HCT116 (cell line): ENCODE data around the gene ZDHHC1. TPM values are rescaled to one million over a fixed set of nuclear protein-coding genes. Genes with fewer than 3 reads are reported as not detected.

Source experiments
- ATAC-seq: fragments of 200-7000 bp; cut with Tn5 transposase; 2 replicates; pipeline ENCODE4 v1.9.1; 2020; ENCODE audit warnings: mild to moderate bottlenecking, moderate library complexity
- BruUV-seq: library from RNA; stranded (reverse); fragments of 400-500 nt; replicated peaks from 2 replicates; lab custom pipeline; 2021; lab: Mats Ljungman, UMichigan
- CTCF ChIA-PET: fragments of 300-600 bp; sonication (Branson Sonifier 250); formaldehyde crosslinking; loops from one replicate; lab custom pipeline; 2021; ENCODE audit warnings: antibody characterized with exemption; lab: Charles Lee
- POLR2A ChIA-PET: fragments of 300-600, 350-600 bp; sonication (Branson Sonifier 250); formaldehyde crosslinking; loops from one replicate; lab custom pipeline; 2021; ENCODE audit warnings: antibody characterized with exemption; lab: Charles Lee
- RAD21 ChIA-PET, 2 experiments: fragments of 300-600 bp; sonication (Branson Sonifier 250); formaldehyde crosslinking; loops; one replicate each; lab custom pipeline; 2023; ENCODE audit warnings: low total read pairs in 2 of 2; ENCODE audit not compliant: uncharacterized antibody in 2 of 2, unreplicated experiment in 2 of 2, low non-redundant PET in 1 of 2; lab: Charles Lee
- DNase-seq: peaks from one replicate; pipeline ENCODE4 v3.0.0-alpha.2; 2010; ENCODE audit warnings: low read depth, low spot score
- H2AFZ ChIP-seq: fragments of 200-600 bp; shearing (Covaris generic), sonication (generic); 2 replicates; pipeline ENCODE4 v1.6.1; 2017; ENCODE audit warnings: low read depth, mixed run types, mixed read lengths, antibody characterized with exemption, low read length; ENCODE audit not compliant: poor library complexity, severe bottlenecking
- H3K27ac ChIP-seq: 2 replicates; pipeline ENCODE4 v1.5.1; 2012; ENCODE audit warnings: low read depth, low read length
- H3K27me3 ChIP-seq: fragments of 200-600 bp; sonication (generic); 2 replicates; pipeline ENCODE4 v1.6.1; 2016; ENCODE audit warnings: mixed run types, low read length, mixed read lengths; ENCODE audit not compliant: insufficient read depth
- H3K36me3 ChIP-seq, 2 experiments: fragments of 200-500 bp in 1 of 2; fragments of 200-600 bp in 1 of 2; sonication (Bioruptor generic) in 1 of 2; sonication (generic) in 1 of 2; 2 replicates each; pipeline versions ENCODE4 v1.5.1 to v1.6.1; 2014 to 2016; ENCODE audit warnings: low read length in 2 of 2, inconsistent platforms in 1 of 2, mixed read lengths in 1 of 2, mixed run types in 1 of 2; ENCODE audit not compliant: insufficient read depth in 2 of 2, control insufficient read depth in 1 of 2
- H3K4me1 ChIP-seq, 2 experiments: fragments of 200-600 bp in 1 of 2; sonication (generic) in 1 of 2; 2 replicates each; pipeline versions ENCODE4 v1.5.1 to v1.6.1; 2012 to 2017; ENCODE audit warnings: low read length in 2 of 2, inconsistent platforms in 1 of 2, mild to moderate bottlenecking in 1 of 2, mixed read lengths in 1 of 2, mixed run types in 1 of 2, moderate library complexity in 1 of 2; ENCODE audit not compliant: insufficient read depth in 2 of 2, control insufficient read depth in 1 of 2
- H3K4me2 ChIP-seq: fragments of 200-600 bp; sonication (generic); 2 replicates; pipeline ENCODE4 v1.6.1; 2017; ENCODE audit warnings: mixed run types, low read length, mixed read lengths
- H3K4me3 ChIP-seq, 2 experiments: fragments of 200-600 bp in 1 of 2; sonication (generic) in 1 of 2; replicated peaks in 1 of 2; 2 replicates each; pipeline ENCODE4 v1.5.1; 2011 to 2016; ENCODE audit warnings: low read length in 2 of 2, control low read depth in 1 of 2, low read depth in 1 of 2, mild to moderate bottlenecking in 1 of 2, mixed read lengths in 1 of 2, mixed run types in 1 of 2
- H3K79me2 ChIP-seq: fragments of 200-600 bp; sonication (generic); 2 replicates; pipeline ENCODE4 v1.6.1; 2017; ENCODE audit warnings: mild to moderate bottlenecking, mixed run types, low read length, moderate library complexity, mixed read lengths; ENCODE audit not compliant: insufficient read depth
- H3K9ac ChIP-seq: fragments of 200-600 bp; sonication (generic); 2 replicates; pipeline ENCODE4 v1.6.1; 2016; ENCODE audit warnings: low read length, mixed read lengths
- H3K9me2 ChIP-seq: fragments of 200-600 bp; sonication (generic), shearing (Covaris generic); 2 replicates; pipeline ENCODE4 v1.6.1; 2017; ENCODE audit warnings: mixed run types, mild to moderate bottlenecking, moderate library complexity; ENCODE audit not compliant: insufficient read depth
- H3K9me3 ChIP-seq, 2 experiments: fragments of 200-500 bp in 1 of 2; fragments of 200-600 bp in 1 of 2; sonication (Bioruptor generic) in 1 of 2; sonication (generic) in 1 of 2; 2 replicates each; pipeline ENCODE4 v1.6.1; 2014 to 2017; ENCODE audit warnings: low read length in 2 of 2, mixed read lengths in 2 of 2, inconsistent platforms in 1 of 2, low read depth in 1 of 2, mild to moderate bottlenecking in 1 of 2, mixed run types in 1 of 2, moderate library complexity in 1 of 2; ENCODE audit not compliant: control insufficient read depth in 1 of 2, insufficient read depth in 1 of 2
- H4K20me1 ChIP-seq: fragments of 200-600 bp; sonication (generic), shearing (Covaris generic); 2 replicates; pipeline ENCODE4 v1.6.1; 2017; ENCODE audit warnings: mixed run types, mild to moderate bottlenecking, moderate library complexity; ENCODE audit not compliant: insufficient read depth
- CBX3 ChIP-seq: IDR thresholded peaks from 2 replicates; pipeline ENCODE4 v1.6.1; 2012; ENCODE audit warnings: low read depth
- CEBPB ChIP-seq: IDR thresholded peaks from 2 replicates; pipeline ENCODE4 v1.6.1; 2012; ENCODE audit warnings: low read depth
- EGR1 ChIP-seq: IDR thresholded peaks from 2 replicates; pipeline ENCODE4 v1.6.1; 2012; ENCODE audit warnings: low read depth
- ELF1 ChIP-seq: IDR thresholded peaks from 2 replicates; pipeline ENCODE4 v1.6.1; 2012; ENCODE audit warnings: low read depth, borderline replicate concordance
- EZH2 ChIP-seq: fragments of 200-600 bp; sonication (generic); IDR thresholded peaks from 2 replicates; pipeline ENCODE4 v1.6.1; 2017; ENCODE audit warnings: antibody characterized with exemption, mixed run types
- JUND ChIP-seq: IDR thresholded peaks from 2 replicates; pipeline ENCODE4 v1.6.1; 2012
- POLR2A ChIP-seq: IDR thresholded peaks from 2 replicates; pipeline ENCODE4 v1.7.0; 2011; ENCODE audit warnings: borderline replicate concordance; ENCODE audit not compliant: insufficient read depth, insufficient read length; ENCODE audit errors: extremely low read depth
- RAD21 ChIP-seq: IDR thresholded peaks from 2 replicates; pipeline ENCODE4 v1.6.1; 2012; ENCODE audit warnings: low read depth, mild to moderate bottlenecking
- SIN3A ChIP-seq: IDR thresholded peaks from 2 replicates; pipeline ENCODE4 v1.6.1; 2012; ENCODE audit warnings: low read depth
- SP1 ChIP-seq: IDR thresholded peaks from 2 replicates; pipeline ENCODE4 v1.6.1; 2012; ENCODE audit warnings: low read depth
- SRF ChIP-seq: IDR thresholded peaks from 2 replicates; pipeline ENCODE4 v1.6.1; 2012; ENCODE audit warnings: low read depth
- TCF7L2 ChIP-seq: IDR thresholded peaks from 2 replicates; pipeline ENCODE4 v1.7.0; 2011; ENCODE audit warnings: borderline replicate concordance, inconsistent platforms; ENCODE audit not compliant: insufficient read depth, insufficient read length; ENCODE audit errors: extremely low read depth
- ZNF274 ChIP-seq: fragments of 200-500 bp; sonication (Bioruptor generic); IDR thresholded peaks from 2 replicates; pipeline ENCODE4 v1.6.1; 2014; ENCODE audit warnings: mild to moderate bottlenecking, low read depth, low read length, inconsistent platforms
- intact Hi-C: fragments of 100-400 bp; cut with micrococcal nuclease; formaldehyde crosslinking; loops from 2 replicates; pipeline ENCODE4 v1.10.0; 2022
- total RNA-seq: library from RNA; stranded (reverse); gene quantifications from one replicate; pipeline ENCODE4 v1.2.1, GENCODE V29; 2021; ENCODE audit not compliant: unreplicated experiment
- TF ChIP-seq, protein P1 (sequence below): IDR thresholded peaks from 2 replicates; pipeline ENCODE4 v1.6.1; 2012
- TF ChIP-seq, protein P2 (sequence below), 3 experiments: fragments of 200-600 bp in 1 of 3; sonication (generic) in 1 of 3; IDR thresholded peaks in 2 of 3; conservative IDR thresholded peaks in 1 of 3; 2 replicates each; pipeline ENCODE4 v1.5.1; 2012 to 2017; ENCODE audit warnings: low read depth in 2 of 3, low read length in 2 of 3, antibody characterized with exemption in 1 of 3, borderline replicate concordance in 1 of 3, control low read depth in 1 of 3, mild to moderate bottlenecking in 1 of 3, mixed read lengths in 1 of 3, mixed run types in 1 of 3, moderate library complexity in 1 of 3; ENCODE audit not compliant: insufficient read depth in 1 of 3
- TF ChIP-seq, protein P3 (sequence below): IDR thresholded peaks from 2 replicates; pipeline ENCODE4 v1.6.1; 2012; ENCODE audit warnings: low read depth
- TF ChIP-seq, protein P4 (sequence below): IDR thresholded peaks from 2 replicates; pipeline ENCODE4 v1.6.1; 2012

ZDHHC1 gene
- total RNA-seq, 1 experiment from 2014 or later: 9.1 TPM

DNA sequence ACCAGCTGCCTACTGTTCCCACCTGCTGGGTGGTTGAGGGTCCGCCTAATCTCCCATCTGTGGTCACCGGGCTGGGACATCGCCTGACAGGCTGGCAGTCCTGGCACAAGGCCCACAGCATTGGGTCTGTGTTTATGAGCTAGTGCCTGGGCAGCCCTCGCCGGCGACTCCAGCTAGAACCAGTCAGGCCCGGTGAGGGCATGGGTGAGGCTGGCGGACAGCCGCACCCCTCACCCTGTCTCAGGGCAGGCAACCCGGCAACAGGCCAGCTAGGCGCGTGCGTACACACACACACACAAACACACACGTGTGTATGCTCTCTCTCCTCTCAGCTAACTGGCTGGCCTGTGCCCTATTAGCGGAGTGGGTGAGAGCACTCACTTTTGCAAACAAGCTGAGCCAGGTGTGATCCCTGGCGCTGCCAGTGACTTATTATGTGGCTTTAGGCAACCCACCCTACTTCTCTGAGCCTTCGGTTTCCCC, 25.0 kb upstream of the ZDHHC1 start:
- no peak overlapping the region for H3K4me3 ChIP-seq
- CTCF ChIA-PET: interaction anchor here (0.8 to 1.9 kb wide), 2 partner anchors 10 to 13 kb away, joined by 3 to 5 read pairs; partner anchors contain the start of gene HSD11B2
- intact Hi-C loops: no loop called here
- no peak overlapping the region for H3K4me2 ChIP-seq
- H4K20me1 ChIP-seq: no peaks in the 10 kb centered on the region
- H3K27me3 ChIP-seq: no peaks in the 10 kb centered on the region
- ATAC-seq (no peak), DNase-seq (no peak)
- H3K9me2 ChIP-seq: no peaks in the 10 kb centered on the region
- no peak overlapping the region for H2AFZ ChIP-seq
- H3K9ac ChIP-seq: no peak overlapping the region
- peaks cover 0 to 7% of the 10 kb centered on the region in 2 experiments; a peak in 1 of 4 replicates for H3K36me3 ChIP-seq
- no peak overlapping the region for H3K27ac ChIP-seq
- no TSS peak for BruUV-seq
- H3K4me1 ChIP-seq: no peaks in the 10 kb centered on the region
- no peaks in the 10 kb centered on the region for H3K9me3 ChIP-seq
- RAD21 ChIA-PET: no interaction called here
- TF ChIP-seq JUND (no peak), EGR1 (no peak), CBX3 (no peak), ZNF274 (no peak), ELF1 (no peak), SRF (no peak)
- TF ChIP-seq, protein P1, sequence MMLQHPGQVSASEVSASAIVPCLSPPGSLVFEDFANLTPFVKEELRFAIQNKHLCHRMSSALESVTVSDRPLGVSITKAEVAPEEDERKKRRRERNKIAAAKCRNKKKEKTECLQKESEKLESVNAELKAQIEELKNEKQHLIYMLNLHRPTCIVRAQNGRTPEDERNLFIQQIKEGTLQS: no peak
- TF ChIP-seq, all 23 proteins: peak for 0
- no peaks in the 10 kb centered on the region for H3K79me2 ChIP-seq
- POLR2A ChIA-PET: no interaction called here

DNA sequence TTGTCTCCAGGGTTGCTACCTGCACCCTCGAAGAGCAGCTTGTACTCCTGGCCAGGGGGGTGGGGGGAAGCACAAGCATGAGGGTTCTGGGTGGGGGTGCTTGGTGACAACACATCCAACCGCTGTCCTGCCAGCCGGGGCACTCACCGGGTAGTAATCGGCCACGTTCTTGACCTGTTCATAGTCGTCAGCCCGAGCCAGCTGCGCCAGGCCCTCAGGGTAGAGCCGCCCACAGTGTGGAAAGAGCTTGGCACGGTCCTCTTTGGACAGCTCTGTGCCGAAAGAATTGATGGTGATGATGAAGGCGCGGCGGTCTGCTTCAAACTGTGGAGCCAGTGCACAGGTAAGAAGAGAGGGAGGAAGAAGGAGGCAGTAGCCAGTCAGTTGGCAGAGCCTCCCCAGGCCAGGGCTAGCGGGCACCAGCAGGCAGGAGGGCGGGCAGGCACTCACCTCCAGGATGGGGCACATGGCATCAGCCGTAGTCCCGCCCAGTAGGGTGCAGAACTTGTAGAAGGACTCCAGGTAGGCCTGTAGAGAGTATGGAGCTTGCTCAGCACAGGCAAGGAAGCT, 22.6 kb upstream of the ZDHHC1 start:
- BruUV-seq: no TSS peak
- POLR2A ChIA-PET: no interaction called here
- TF ChIP-seq SP1 (no peak), POLR2A (no peak), EZH2 (no peak), SIN3A (no peak), RAD21 (no peak), TCF7L2 (no peak), CEBPB (no peak)
- TF ChIP-seq, protein P2, sequence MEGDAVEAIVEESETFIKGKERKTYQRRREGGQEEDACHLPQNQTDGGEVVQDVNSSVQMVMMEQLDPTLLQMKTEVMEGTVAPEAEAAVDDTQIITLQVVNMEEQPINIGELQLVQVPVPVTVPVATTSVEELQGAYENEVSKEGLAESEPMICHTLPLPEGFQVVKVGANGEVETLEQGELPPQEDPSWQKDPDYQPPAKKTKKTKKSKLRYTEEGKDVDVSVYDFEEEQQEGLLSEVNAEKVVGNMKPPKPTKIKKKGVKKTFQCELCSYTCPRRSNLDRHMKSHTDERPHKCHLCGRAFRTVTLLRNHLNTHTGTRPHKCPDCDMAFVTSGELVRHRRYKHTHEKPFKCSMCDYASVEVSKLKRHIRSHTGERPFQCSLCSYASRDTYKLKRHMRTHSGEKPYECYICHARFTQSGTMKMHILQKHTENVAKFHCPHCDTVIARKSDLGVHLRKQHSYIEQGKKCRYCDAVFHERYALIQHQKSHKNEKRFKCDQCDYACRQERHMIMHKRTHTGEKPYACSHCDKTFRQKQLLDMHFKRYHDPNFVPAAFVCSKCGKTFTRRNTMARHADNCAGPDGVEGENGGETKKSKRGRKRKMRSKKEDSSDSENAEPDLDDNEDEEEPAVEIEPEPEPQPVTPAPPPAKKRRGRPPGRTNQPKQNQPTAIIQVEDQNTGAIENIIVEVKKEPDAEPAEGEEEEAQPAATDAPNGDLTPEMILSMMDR (IDR thresholded peaks at IDR 0.05 in 2 of 3, conservative IDR thresholded peaks at IDR 0.05 in 1 of 3; ENCODE audit: borderline replicate concordance in 1 of 3, insufficient read depth in 1 of 3, low read depth in 2 of 3, low read length in 2 of 3): no peak
- TF ChIP-seq, protein P3, sequence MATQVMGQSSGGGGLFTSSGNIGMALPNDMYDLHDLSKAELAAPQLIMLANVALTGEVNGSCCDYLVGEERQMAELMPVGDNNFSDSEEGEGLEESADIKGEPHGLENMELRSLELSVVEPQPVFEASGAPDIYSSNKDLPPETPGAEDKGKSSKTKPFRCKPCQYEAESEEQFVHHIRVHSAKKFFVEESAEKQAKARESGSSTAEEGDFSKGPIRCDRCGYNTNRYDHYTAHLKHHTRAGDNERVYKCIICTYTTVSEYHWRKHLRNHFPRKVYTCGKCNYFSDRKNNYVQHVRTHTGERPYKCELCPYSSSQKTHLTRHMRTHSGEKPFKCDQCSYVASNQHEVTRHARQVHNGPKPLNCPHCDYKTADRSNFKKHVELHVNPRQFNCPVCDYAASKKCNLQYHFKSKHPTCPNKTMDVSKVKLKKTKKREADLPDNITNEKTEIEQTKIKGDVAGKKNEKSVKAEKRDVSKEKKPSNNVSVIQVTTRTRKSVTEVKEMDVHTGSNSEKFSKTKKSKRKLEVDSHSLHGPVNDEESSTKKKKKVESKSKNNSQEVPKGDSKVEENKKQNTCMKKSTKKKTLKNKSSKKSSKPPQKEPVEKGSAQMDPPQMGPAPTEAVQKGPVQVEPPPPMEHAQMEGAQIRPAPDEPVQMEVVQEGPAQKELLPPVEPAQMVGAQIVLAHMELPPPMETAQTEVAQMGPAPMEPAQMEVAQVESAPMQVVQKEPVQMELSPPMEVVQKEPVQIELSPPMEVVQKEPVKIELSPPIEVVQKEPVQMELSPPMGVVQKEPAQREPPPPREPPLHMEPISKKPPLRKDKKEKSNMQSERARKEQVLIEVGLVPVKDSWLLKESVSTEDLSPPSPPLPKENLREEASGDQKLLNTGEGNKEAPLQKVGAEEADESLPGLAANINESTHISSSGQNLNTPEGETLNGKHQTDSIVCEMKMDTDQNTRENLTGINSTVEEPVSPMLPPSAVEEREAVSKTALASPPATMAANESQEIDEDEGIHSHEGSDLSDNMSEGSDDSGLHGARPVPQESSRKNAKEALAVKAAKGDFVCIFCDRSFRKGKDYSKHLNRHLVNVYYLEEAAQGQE: no peak
- TF ChIP-seq, protein P4, sequence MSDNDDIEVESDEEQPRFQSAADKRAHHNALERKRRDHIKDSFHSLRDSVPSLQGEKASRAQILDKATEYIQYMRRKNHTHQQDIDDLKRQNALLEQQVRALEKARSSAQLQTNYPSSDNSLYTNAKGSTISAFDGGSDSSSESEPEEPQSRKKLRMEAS: no peak

More for the DNA sequence above, 22.6 kb upstream of the ZDHHC1 start:
- no peak overlapping the region for H3K27ac ChIP-seq
- intact Hi-C loops: no loop called here
- ChIA-PET RAD21 (no interaction called here), CTCF (interaction anchor here (0.6 kb wide), 1 partner anchor 11 kb away, joined by 3 read pairs; no protein-coding TSS in a partner anchor)
- no peaks in the 10 kb centered on the region for H3K4me1 ChIP-seq
- no peak overlapping the region for H3K4me3 ChIP-seq
- no peaks in the 10 kb centered on the region for H3K79me2 ChIP-seq
- no peaks in the 10 kb centered on the region for H3K27me3 ChIP-seq
- ATAC-seq: no peak
- DNase-seq: no peak
- no peaks in the 10 kb centered on the region for H3K9me2 ChIP-seq
- no peaks in the 10 kb centered on the region for H3K9me3 ChIP-seq
- no peaks in the 10 kb centered on the region for H4K20me1 ChIP-seq
- H3K36me3 ChIP-seq: peaks cover 0 to 7% of the 10 kb centered on the region in 2 experiments; a peak in 1 of 4 replicates
- no peak overlapping the region for H3K9ac ChIP-seq
- no peak overlapping the region for H2AFZ ChIP-seq
- no peak overlapping the region for H3K4me2 ChIP-seq
